Tibial nerve (tissue), 4 donors: ENCODE measurements around the gene FNDC1.

Source experiments
- CTCF ChIP-seq, 5 experiments: fragments of 200-600 bp in 3 of 5; fragments of 450-650 bp in 2 of 5; sonication (generic) in 3 of 5; IDR thresholded peaks; one replicate each; pipeline ENCODE4 v1.5.1; 2016 to 2019; ENCODE audit warnings: antibody characterized with exemption in 5 of 5, mild to moderate bottlenecking in 3 of 5, moderate library complexity in 2 of 5
- EP300 ChIP-seq, 2 donors: sonication (generic); formaldehyde crosslinking; IDR thresholded peaks; one replicate each; pipeline ENCODE4 v1.6.1; 2017; ENCODE audit warnings: antibody characterized with exemption in 2 of 2, mild to moderate bottlenecking in 1 of 2
- POLR2A ChIP-seq, 2 donors: fragments of 450-650 bp; IDR thresholded peaks; one replicate each; pipeline ENCODE4 v1.6.1; 2017; ENCODE audit warnings: antibody characterized with exemption in 2 of 2, mild to moderate bottlenecking in 2 of 2, moderate library complexity in 2 of 2

GRCh38 chr6:159127701-159128100 is 41.5 kb upstream of the FNDC1 start:
- TF ChIP-seq CTCF (IDR thresholded peaks at IDR 0.05) (no peak), POLR2A (IDR thresholded peaks at IDR 0.05) (no peak), EP300 (IDR thresholded peaks at IDR 0.05) (no peak)
